Bronchial epithelial cell (primary cell): ENCODE results near the gene PPP2R2C. TPM values are rescaled to one million over a fixed set of nuclear protein-coding genes. Genes with fewer than 3 reads are reported as not detected.

Source experiments
- DNase-seq: peaks from one replicate; pipeline ENCODE4 v3.0.0-alpha.2; 2010; ENCODE audit warnings: low read depth
- FAIRE-seq: peaks from 2 replicates; lab custom pipeline; 2011; peaks lifted over from hg19 to GRCh38; lab: Jason Lieb, UNC
- H3K27me3 ChIP-seq: 2 replicates; pipeline ENCODE4 v1.5.1; 2011; ENCODE audit warnings: low read length; ENCODE audit not compliant: control insufficient read depth, insufficient read depth
- H3K36me3 ChIP-seq: 2 replicates; pipeline ENCODE4 v1.5.1; 2011; ENCODE audit warnings: low read length; ENCODE audit not compliant: control insufficient read depth, insufficient read depth
- H3K4me3 ChIP-seq: 2 replicates; pipeline ENCODE4 v1.5.1; 2011; ENCODE audit warnings: mild to moderate bottlenecking, low read depth, low read length, control low read depth
- total RNA-seq: library from RNA; depleted of rRNA; stranded (reverse); fragments of >200 nt; gene quantifications from 2 replicates; pipeline ENCODE4 v1.2.1, GENCODE V29; 2014
- TF ChIP-seq, protein P1 (sequence below): IDR thresholded peaks from 2 replicates; pipeline ENCODE4 v1.5.1; 2011; ENCODE audit warnings: mild to moderate bottlenecking, moderate library complexity, low read length, control low read depth, inconsistent platforms; ENCODE audit not compliant: insufficient read depth, severe bottlenecking

The PPP2R2C gene
- total RNA-seq, 1 donor from 2014 or later: 1.1 TPM

DNA sequence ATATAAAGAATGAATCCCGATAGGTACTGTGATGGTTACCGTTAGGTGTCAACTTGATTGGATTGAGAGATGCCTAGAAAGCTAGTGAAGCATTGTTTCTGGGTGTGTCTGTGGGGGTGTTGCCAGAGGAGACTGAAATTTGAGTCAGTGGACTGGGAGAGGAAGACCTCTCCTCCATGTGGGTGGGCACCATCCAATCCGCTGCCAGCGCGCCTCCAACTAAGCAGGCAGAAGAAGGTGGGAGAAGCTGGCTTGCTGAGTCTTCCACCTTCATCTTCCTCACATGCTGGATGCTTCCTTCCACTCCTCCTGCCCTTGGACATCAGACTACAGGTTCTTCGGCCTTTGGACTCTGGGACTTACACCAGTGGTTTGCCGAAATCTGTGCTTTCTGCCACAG is 162.6 kb downstream of the PPP2R2C start:
- no peak for FAIRE-seq

DNA sequence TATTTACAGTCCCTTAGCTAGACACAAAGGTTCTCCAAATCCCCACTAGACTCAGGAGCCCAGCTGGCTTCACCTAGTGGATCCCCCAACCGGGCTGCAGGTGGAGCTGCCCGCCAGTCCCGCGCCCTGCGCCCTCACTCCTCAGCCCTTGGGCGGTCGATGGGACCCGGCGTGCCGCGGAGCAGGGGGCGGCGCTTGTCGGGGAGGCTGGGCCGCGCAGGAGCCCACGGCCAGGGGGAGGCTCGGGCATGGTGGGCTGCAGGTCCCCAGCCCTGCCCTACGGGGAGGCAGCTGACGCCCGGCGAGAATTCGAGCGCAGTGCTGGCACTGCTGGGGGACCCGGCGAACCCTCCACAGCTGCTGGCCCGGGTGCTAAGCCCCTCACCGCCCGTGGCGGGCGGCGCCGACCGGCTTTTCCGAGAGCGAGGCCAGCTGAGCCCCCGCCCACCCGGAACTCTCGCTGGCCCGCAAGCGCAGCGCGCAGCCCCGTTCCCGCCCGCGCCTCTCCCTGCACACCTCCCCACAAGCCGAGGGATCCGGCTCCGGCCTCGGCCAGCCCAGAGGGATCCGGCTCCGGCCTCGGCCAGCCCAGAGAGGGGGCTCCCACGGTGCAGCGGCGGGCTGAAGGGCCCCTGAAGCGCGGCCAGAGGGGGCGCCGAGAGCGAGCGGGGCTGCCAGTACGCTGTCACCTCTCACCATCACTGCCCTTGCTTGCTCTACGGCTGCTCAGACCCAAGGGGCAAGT is 163.3 kb downstream of the PPP2R2C start:
- FAIRE-seq (no peak), DNase-seq (no peak)
- Histone ChIP-seq H3K27me3 (peaks cover 3% of the 10 kb centered on the region), H3K4me3 (no peak overlapping the region), H3K36me3 (no peaks in the 10 kb centered on the region)
- TF ChIP-seq, protein P1, sequence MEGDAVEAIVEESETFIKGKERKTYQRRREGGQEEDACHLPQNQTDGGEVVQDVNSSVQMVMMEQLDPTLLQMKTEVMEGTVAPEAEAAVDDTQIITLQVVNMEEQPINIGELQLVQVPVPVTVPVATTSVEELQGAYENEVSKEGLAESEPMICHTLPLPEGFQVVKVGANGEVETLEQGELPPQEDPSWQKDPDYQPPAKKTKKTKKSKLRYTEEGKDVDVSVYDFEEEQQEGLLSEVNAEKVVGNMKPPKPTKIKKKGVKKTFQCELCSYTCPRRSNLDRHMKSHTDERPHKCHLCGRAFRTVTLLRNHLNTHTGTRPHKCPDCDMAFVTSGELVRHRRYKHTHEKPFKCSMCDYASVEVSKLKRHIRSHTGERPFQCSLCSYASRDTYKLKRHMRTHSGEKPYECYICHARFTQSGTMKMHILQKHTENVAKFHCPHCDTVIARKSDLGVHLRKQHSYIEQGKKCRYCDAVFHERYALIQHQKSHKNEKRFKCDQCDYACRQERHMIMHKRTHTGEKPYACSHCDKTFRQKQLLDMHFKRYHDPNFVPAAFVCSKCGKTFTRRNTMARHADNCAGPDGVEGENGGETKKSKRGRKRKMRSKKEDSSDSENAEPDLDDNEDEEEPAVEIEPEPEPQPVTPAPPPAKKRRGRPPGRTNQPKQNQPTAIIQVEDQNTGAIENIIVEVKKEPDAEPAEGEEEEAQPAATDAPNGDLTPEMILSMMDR: no peak

More for the DNA sequence above, 162.6 kb downstream of the PPP2R2C start:
- TF ChIP-seq, protein P1: no peak
- Histone ChIP-seq H3K36me3 (no peaks in the 10 kb centered on the region), H3K27me3 (peaks cover 3% of the 10 kb centered on the region), H3K4me3 (no peak overlapping the region)
- no peak for DNase-seq

DNA sequence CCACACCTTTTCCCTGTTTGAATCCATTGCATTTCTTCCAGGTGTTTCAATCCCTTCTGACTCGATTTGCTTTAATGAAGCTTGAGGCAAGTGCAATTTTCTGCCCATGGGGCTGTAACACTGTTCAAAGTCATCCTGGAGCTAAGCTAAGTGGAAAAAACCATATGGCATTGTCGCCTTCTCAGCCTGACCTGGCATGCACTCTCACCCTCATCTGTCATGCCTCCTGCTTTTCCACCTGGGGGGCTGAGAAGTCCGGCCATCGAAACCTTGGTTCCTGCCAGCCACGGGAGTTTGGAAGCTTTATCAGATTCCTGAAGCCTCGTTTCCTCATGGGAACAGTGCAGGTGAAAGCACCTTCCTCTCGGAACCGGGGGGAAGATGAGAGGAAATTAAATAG is 164.5 kb downstream of the PPP2R2C start:
- TF ChIP-seq, protein P1: no peak
- no peaks in the 10 kb centered on the region for H3K36me3 ChIP-seq
- no peak overlapping the region for H3K4me3 ChIP-seq
- peaks cover 3% of the 10 kb centered on the region for H3K27me3 ChIP-seq
- DNase-seq (no peak), FAIRE-seq (no peak)

DNA sequence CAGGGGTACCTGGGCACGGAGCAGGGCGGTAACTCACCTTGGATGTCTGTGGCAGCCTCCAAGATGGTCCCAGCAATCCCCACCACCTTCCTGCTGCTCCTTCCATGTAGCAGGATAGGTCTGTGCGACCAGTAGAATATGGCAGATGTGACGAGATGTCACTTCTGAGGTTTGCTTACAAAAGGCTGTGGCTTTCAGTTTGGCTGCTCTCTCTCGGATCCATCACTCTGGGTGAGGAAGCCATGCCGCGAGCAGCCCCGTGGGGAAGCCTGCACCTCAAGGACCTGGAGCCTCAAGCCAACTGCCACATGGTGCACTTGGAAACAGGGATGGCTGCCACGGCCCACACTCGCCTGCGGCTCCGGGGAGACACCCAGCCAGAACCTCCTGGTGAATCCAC is 165.2 kb downstream of the PPP2R2C start:
- Histone ChIP-seq H3K36me3 (no peaks in the 10 kb centered on the region), H3K4me3 (no peak overlapping the region), H3K27me3 (peaks cover 3% of the 10 kb centered on the region)
- no peak for FAIRE-seq
- TF ChIP-seq, protein P1: no peak
- DNase-seq: no peak

DNA sequence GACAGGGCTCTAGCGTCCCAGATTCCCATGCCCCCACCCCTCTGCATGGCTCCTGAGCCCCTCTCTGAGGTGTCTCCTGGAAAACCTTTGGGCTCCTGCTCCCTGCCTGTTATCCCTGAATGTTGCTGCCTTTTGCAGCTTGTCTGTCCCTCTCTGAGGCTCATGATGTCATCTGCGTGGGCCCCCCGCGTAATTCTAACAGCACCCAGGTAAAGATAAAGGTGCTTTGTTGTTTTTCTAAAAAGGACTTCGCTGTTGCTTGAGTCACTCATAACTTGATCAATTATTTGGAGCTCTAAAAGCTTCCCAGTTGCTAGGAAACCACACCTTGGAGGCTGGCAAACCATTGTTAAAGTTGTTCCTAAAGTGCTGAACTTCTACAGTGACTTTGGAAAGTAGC is 166.1 kb downstream of the PPP2R2C start:
- TF ChIP-seq, protein P1: no peak
- no peak overlapping the region for H3K4me3 ChIP-seq
- no peak for FAIRE-seq
- no peak for DNase-seq
- H3K27me3 ChIP-seq: peaks cover 3% of the 10 kb centered on the region
- peaks cover 3% of the 10 kb centered on the region for H3K36me3 ChIP-seq
